B cell (primary cell): Measurements from ENCODE around the gene PNPLA3.

Experiments
- EZH2 ChIP-seq: IDR thresholded peaks from 2 replicates; pipeline ENCODE4 v1.6.1; 2012; ENCODE audit warnings: borderline replicate concordance, low read depth, mild to moderate bottlenecking, moderate library complexity, low read length; ENCODE audit not compliant: insufficient read depth, poor library complexity, severe bottlenecking
- TF ChIP-seq, protein P1 (sequence below): fragments of 200-600 bp; IDR thresholded peaks from one replicate; pipeline ENCODE4 v1.8.0; 2022; ENCODE audit warnings: antibody characterized with exemption, mild to moderate bottlenecking

GRCh38 chr22:43948836-43949406, 25.3 kb downstream of the PNPLA3 start:
- TF ChIP-seq, protein P1, sequence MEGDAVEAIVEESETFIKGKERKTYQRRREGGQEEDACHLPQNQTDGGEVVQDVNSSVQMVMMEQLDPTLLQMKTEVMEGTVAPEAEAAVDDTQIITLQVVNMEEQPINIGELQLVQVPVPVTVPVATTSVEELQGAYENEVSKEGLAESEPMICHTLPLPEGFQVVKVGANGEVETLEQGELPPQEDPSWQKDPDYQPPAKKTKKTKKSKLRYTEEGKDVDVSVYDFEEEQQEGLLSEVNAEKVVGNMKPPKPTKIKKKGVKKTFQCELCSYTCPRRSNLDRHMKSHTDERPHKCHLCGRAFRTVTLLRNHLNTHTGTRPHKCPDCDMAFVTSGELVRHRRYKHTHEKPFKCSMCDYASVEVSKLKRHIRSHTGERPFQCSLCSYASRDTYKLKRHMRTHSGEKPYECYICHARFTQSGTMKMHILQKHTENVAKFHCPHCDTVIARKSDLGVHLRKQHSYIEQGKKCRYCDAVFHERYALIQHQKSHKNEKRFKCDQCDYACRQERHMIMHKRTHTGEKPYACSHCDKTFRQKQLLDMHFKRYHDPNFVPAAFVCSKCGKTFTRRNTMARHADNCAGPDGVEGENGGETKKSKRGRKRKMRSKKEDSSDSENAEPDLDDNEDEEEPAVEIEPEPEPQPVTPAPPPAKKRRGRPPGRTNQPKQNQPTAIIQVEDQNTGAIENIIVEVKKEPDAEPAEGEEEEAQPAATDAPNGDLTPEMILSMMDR: no peak
- no peak for TF ChIP-seq EZH2
